22Rv1 (cell line): ENCODE results near the gene NRG3.

Source experiments
- H3K27ac ChIP-seq: fragments of 450-650 bp; 2 replicates; pipeline ENCODE4 v1.5.1; 2017
- ZFX ChIP-seq: fragments of 450-650 bp; IDR thresholded peaks from 2 replicates; pipeline ENCODE4 v1.6.1; 2017; ENCODE audit warnings: antibody characterized with exemption, borderline replicate concordance
- TF ChIP-seq, protein P1 (sequence below): fragments of 450-650 bp; IDR thresholded peaks from 2 replicates; pipeline ENCODE4 v1.5.1; 2017; ENCODE audit warnings: mild to moderate bottlenecking

Gene NRG3

DNA sequence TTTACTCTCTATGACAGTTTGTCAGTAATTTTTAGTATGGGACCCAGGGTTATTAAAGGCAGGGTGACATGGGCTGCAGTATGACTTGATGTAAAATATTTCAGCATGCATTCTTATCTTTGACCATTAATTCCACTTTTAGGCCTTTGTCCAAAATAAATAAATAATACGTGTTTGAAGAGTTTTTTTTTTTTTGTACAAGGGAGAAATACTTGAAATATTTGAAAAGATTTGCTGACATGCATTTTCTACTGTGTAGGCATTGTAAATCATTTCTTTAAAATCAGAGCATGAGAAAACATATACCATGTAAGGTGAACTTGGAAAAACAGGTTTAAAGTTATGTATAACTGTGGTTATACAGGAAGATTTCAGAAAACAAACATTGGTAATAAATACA, 23.5 kb downstream of the NRG3 start:
- TF ChIP-seq ZFX = no peak
- TF ChIP-seq, protein P1, sequence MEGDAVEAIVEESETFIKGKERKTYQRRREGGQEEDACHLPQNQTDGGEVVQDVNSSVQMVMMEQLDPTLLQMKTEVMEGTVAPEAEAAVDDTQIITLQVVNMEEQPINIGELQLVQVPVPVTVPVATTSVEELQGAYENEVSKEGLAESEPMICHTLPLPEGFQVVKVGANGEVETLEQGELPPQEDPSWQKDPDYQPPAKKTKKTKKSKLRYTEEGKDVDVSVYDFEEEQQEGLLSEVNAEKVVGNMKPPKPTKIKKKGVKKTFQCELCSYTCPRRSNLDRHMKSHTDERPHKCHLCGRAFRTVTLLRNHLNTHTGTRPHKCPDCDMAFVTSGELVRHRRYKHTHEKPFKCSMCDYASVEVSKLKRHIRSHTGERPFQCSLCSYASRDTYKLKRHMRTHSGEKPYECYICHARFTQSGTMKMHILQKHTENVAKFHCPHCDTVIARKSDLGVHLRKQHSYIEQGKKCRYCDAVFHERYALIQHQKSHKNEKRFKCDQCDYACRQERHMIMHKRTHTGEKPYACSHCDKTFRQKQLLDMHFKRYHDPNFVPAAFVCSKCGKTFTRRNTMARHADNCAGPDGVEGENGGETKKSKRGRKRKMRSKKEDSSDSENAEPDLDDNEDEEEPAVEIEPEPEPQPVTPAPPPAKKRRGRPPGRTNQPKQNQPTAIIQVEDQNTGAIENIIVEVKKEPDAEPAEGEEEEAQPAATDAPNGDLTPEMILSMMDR = no peak
- no peak overlapping the region for H3K27ac ChIP-seq

DNA sequence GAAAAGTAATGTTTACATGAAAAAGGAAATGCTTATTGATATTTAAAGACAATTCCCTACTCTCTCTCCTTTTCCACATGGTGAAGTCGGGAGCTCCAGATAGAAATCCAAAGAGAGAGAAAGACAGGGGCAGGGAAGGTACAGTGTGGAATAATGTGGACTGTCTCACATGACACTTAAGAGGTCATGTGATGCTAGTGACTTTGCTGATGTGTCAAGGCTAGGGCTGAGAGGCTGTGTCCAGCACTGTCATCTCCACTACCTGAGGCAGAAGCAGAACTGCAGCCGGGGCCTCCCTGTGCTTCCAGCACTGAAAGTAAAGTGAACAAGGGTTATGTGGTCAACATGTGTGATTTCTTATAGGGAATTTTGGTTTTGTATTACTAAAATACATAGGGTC, 26.0 kb downstream of the NRG3 start:
- no peak for TF ChIP-seq ZFX
- TF ChIP-seq, protein P1 = no peak
- H3K27ac ChIP-seq = no peak overlapping the region

DNA sequence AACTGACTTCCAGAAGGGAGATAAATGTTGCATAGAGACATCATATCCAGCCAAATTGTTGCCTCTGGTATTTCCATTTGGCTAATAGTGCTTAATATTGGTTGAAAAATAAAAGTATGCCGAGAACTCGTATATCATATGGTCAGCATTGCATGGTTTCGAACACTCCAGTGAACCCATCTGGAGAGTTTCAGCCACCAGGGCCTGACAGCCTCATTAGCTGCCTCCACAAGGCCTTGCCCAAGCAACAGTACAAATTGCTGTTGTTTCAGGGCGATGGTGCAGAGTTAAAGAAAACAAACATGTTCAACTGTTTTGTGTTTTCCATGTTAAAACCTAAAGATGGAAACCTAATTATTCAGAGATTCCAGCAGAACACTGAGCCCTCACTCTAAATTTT, 28.5 kb downstream of the NRG3 start:
- H3K27ac ChIP-seq = no peak overlapping the region
- TF ChIP-seq, protein P1 = no peak
- no peak for TF ChIP-seq ZFX

DNA sequence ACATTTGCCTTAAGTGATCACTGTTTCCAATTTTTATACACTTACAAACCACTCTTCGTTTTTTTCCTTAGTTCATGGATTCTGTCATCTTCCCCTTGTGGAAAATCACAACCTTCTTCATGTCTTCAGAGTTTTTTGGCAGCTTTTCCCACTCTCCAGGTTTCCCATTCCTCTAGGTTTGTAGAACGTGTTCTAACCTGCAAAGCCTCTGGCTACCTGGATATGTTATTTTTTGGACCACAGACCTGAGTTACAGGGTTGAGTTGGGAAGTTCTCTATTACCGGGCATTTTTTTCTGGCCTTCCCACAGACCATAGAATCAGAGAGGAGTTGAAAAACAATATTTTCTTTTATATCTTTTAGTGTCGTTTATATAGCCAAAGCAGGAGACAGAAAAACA, 30.2 kb downstream of the NRG3 start:
- no peak for TF ChIP-seq ZFX
- TF ChIP-seq, protein P1 = no peak
- H3K27ac ChIP-seq = no peak overlapping the region

DNA sequence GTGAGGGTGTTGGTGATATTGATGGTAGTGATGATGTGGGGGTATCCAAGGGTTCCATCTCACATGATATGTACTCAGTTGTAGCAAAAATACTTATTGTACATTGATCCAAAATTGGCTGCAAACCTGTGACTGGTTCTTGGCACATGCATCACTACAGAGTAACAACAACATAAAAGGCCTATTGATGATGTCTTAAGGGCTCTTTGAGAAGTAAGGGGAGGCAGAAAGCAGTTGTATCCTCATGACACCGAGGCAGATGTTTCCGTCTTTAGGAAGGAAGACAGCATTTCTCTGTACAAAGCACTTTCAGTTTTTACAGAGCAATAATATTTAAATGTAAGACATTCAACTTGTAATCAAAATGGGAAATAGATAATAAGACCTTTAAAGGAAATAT, 34.5 kb downstream of the NRG3 start:
- TF ChIP-seq, protein P1 = no peak
- no peak for TF ChIP-seq ZFX
- no peak overlapping the region for H3K27ac ChIP-seq

DNA sequence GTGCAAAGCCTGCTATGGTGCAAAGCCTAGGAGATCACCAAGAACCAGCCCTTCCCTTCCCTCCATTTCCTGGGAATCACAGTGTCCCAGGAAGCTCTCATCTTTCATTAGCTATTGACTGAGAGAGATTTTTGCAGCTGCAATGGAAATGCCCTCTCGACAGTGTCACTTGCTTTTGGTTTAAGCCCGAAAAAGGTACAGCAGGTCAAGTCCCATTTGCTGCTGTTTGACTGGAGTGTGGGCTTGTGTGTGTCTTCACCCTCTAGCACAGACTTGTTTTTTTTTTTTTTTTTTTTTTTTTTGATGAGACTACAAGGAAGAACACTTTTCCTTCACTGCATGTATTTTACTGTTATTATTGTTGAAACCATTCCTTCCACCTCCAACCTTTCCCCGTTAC, 36.3 kb downstream of the NRG3 start:
- no peak overlapping the region for H3K27ac ChIP-seq
- TF ChIP-seq, protein P1 = no peak
- no peak for TF ChIP-seq ZFX

DNA sequence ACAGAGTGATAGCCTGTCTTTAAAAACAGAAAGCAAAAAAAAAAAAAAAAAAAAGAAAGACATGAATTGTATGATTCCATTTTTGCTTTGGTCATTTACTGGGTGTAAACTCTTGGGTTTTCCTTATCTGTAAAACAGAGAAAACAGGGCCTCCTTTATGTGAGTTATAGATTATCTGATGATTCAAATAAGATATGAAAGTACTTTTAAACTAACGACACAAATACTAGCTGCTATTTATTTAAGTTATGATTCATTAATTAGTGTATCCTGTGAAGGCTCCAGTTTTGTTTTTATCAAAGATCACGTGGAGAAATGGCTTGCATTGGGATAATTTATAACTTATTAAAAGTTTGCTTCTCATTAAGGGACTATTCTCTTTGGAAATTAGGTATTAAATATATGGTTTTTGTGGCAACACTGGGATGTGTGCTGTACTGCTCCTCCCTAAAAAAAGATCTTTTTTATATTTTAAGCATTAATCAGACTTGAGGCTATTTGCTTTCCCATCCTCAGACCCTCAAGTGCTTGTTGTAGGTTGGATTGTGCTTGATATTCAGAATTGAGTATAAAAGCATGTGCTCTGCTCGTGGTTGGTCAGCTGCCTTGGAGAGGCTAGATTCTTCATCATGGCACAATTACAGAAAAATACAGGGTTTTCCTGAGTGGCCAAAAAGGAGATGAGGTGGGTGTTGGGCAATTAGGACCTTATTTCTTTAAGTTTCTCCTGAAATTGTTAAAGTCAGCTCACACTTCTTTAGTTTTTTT, 39.9 kb downstream of the NRG3 start:
- H3K27ac ChIP-seq = no peak overlapping the region
- TF ChIP-seq, protein P1 = no peak
- TF ChIP-seq ZFX = no peak
